Fibroblast of lung (primary cell): Measurements from ENCODE around the gene HPGD. TPM values are rescaled to one million over a fixed set of nuclear protein-coding genes. Genes with fewer than 3 reads are reported as not detected.

Experiments used
- DNase-seq, 2 donors: peaks; one replicate each; pipeline versions ENCODE4 v3.0.0 to v3.0.0-alpha.2; 2010; ENCODE audit warnings: low read depth in 2 of 2
- H2AFZ ChIP-seq: 2 replicates; pipeline ENCODE4 v1.5.1; 2012; ENCODE audit warnings: low read length, control low read depth, inconsistent platforms
- H3K27ac ChIP-seq: 2 replicates; pipeline ENCODE4 v1.5.1; 2011; ENCODE audit warnings: low read length, control low read depth; ENCODE audit not compliant: insufficient read depth
- H3K27me3 ChIP-seq: 2 replicates; pipeline ENCODE4 v1.5.1; 2011; ENCODE audit warnings: mild to moderate bottlenecking, low read length; ENCODE audit not compliant: control insufficient read depth, insufficient read depth
- H3K36me3 ChIP-seq: 2 replicates; pipeline ENCODE4 v1.5.1; 2011; ENCODE audit warnings: low read length; ENCODE audit not compliant: control insufficient read depth, insufficient read depth
- H3K4me1 ChIP-seq: 2 replicates; pipeline ENCODE4 v1.5.1; 2011; ENCODE audit warnings: low read length; ENCODE audit not compliant: control insufficient read depth, insufficient read depth; ENCODE audit errors: extremely low read depth
- H3K4me2 ChIP-seq: 2 replicates; pipeline ENCODE4 v1.5.1; 2011; ENCODE audit warnings: low read length, control low read depth; ENCODE audit not compliant: insufficient read depth; ENCODE audit errors: extremely low read depth
- H3K4me3 ChIP-seq, 4 experiments: fragments of 200-600 bp in 1 of 4; sonication (generic) in 1 of 4; replicated peaks in 1 of 4; 2 replicates each; pipeline ENCODE4 v1.5.1; 2011 to 2016; ENCODE audit warnings: low read length in 4 of 4, low read depth in 3 of 4, mild to moderate bottlenecking in 3 of 4, control low read depth in 2 of 4, inconsistent platforms in 1 of 4, mixed read lengths in 1 of 4; ENCODE audit not compliant: insufficient read depth in 1 of 4; ENCODE audit errors: control extremely low read depth in 1 of 4
- H3K79me2 ChIP-seq: 2 replicates; pipeline ENCODE4 v1.5.1; 2012; ENCODE audit warnings: mild to moderate bottlenecking, low read length, inconsistent platforms; ENCODE audit not compliant: control insufficient read depth, insufficient read depth
- H3K9ac ChIP-seq: 2 replicates; pipeline ENCODE4 v1.5.1; 2011; ENCODE audit warnings: mild to moderate bottlenecking, low read length, control low read depth; ENCODE audit not compliant: insufficient read depth
- H3K9me3 ChIP-seq: 2 replicates; pipeline ENCODE4 v1.5.1; 2012; ENCODE audit warnings: low read depth, low read length; ENCODE audit not compliant: control insufficient read depth, insufficient read depth
- H4K20me1 ChIP-seq: 2 replicates; pipeline ENCODE4 v1.5.1; 2011; ENCODE audit warnings: low read length; ENCODE audit not compliant: control insufficient read depth, insufficient read depth; ENCODE audit errors: extremely low read depth
- CTCF ChIP-seq, 2 donors: IDR thresholded peaks in 1 of 2; conservative IDR thresholded peaks in 1 of 2; 1 replicate in 1 of 2; 2 replicates in 1 of 2; pipeline ENCODE4 v1.5.1; 2011 to 2012; ENCODE audit warnings: low read length in 2 of 2, control low read depth in 1 of 2, inconsistent platforms in 1 of 2, low read depth in 1 of 2, mild to moderate bottlenecking in 1 of 2
- polyA plus RNA-seq, 2 donors: library from polyadenylated mRNA; depleted of rRNA in 1 of 2; stranded (reverse) in 1 of 2; unstranded in 1 of 2; fragments of >200 nt; gene quantifications; 2 replicates each; pipeline ENCODE4 v1.2.1, GENCODE V29; 2011 to 2012; ENCODE audit warnings: missing spikeins in 1 of 2
- total RNA-seq: library from RNA; depleted of rRNA; stranded (reverse); fragments of >200 nt; gene quantifications from 2 replicates; pipeline ENCODE4 v1.2.1, GENCODE V29; 2014

The HPGD gene
- total and polyA plus RNA-seq, 2 donors (not counting 1 experiment from before 2014, with no cell fraction given) = 0.16 to 0.17 TPM

- no peaks in the 10 kb centered on the region for H3K9me3 ChIP-seq
- H4K20me1 ChIP-seq = no peaks in the 10 kb centered on the region
- no peaks in the 10 kb centered on the region for H3K27me3 ChIP-seq
- H3K27ac ChIP-seq = no peak overlapping the region
- H3K4me2 ChIP-seq = no peak overlapping the region
- H3K36me3 ChIP-seq = no peaks in the 10 kb centered on the region
- TF ChIP-seq CTCF (conservative IDR thresholded peaks at IDR 0.05 in 1 of 2, IDR thresholded peaks at IDR 0.05 in 1 of 2; ENCODE audit: low read depth in 1 of 2, low read length in 2 of 2) = no peak
- no peak overlapping the region for H3K9ac ChIP-seq
- DNase-seq = no peak
- no peak overlapping the region for H2AFZ ChIP-seq
- no peaks in the 10 kb centered on the region for H3K79me2 ChIP-seq
- no peaks in the 10 kb centered on the region for H3K4me1 ChIP-seq
- H3K4me3 ChIP-seq = no peak overlapping the region
Observed at GRCh38 chr4:174444390-174444789, 77.9 kb downstream of the HPGD start.

Other genes starting within 250 kb of the HPGD start
- 37.5 and 46.1 TPM in 2 replicates for gene FBXO8, start 238.8 kb downstream of the HPGD start, total RNA-seq
- gene FBXO8, start 238.8 kb downstream of the HPGD start, polyA plus RNA-seq = 15.3 and 26.7 TPM in 2 replicates
- 12.6 and 13.5 TPM in 2 replicates for gene CEP44, start 238.6 kb downstream of the HPGD start, total RNA-seq
- 6.7 and 7.3 TPM in 2 replicates for gene CEP44, start 238.6 kb downstream of the HPGD start, polyA plus RNA-seq